NOMO-1 treated with dmso at 0.1 percent for 144 hours (cell line): Measurements from ENCODE around the gene HHATL.

Source experiments
- DNase-seq: peaks from one replicate; lab custom pipeline; 2025; ENCODE audit not compliant: unreplicated experiment; lab: John Stamatoyannopoulos, UW

Gene HHATL

DNA sequence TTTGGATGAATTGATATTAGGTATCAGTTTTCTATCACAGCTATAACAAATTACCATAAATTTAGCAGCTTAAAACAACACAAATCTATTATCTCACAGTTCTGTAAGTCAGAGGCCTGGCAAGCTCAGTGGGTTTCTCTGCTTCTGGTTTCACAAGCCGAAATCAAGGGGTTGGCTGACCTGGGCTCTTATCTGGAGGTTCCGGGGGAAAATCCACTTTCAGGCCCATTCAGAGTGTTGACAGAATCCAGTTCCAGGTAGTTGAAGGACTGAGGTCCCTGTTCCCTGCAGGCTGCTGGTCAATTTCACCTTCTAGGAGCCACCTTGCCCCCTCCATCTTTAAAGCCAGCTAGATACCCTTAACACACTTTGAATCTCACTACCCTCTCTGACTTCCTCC lies 11.1 kb upstream of the HHATL start:
- DNase-seq = no peak

DNA sequence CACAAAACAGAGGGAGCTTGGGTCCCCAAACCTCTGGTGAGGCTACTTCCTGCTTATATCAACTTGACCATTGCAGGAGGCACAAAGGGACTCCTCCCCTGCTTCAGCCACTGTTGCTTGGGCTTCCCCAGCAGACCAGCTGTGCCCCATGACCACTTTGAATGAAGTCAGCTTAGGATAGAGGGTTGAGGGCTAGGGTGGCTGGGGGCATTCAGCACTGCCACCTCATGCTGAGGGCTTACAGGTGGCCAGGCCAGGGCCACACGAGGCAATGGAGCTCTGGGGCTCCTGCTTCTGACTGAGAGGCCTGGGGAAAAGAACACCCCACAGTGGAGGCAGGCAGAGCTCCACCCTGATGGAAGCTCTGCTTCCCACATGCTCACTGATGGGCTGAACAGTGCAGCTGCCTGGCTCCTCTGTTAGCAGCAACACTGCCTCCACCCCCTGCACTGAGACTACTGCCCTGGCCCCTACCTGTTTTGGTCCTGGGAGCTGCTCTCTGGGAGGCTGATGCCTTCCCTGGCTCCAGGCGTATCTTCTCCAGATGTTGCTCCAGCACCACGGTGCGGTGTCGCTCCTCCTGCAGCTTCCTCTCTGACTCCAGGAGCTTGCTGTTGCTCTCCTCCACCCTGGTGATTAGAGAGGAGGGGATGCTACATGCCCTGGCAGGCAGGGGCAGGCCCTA lies 10.2 kb upstream of the HHATL start:
- DNase-seq = no peak

DNA sequence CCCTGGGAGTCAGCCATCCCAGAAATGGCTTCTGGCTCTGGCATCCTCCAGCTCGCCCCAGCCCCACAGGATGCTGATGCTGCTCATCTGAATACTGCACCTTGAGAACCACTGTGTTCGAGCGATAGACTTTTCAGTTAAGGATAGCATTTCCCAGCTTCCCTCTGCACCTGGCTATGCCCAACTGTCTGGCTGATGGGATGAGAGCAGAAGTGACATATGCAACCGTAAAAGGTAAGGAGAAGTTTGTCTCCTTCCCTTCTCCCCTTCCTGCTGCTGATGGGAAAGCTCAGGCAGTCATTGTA lies 9.7 kb upstream of the HHATL start:
- DNase-seq = no peak

DNA sequence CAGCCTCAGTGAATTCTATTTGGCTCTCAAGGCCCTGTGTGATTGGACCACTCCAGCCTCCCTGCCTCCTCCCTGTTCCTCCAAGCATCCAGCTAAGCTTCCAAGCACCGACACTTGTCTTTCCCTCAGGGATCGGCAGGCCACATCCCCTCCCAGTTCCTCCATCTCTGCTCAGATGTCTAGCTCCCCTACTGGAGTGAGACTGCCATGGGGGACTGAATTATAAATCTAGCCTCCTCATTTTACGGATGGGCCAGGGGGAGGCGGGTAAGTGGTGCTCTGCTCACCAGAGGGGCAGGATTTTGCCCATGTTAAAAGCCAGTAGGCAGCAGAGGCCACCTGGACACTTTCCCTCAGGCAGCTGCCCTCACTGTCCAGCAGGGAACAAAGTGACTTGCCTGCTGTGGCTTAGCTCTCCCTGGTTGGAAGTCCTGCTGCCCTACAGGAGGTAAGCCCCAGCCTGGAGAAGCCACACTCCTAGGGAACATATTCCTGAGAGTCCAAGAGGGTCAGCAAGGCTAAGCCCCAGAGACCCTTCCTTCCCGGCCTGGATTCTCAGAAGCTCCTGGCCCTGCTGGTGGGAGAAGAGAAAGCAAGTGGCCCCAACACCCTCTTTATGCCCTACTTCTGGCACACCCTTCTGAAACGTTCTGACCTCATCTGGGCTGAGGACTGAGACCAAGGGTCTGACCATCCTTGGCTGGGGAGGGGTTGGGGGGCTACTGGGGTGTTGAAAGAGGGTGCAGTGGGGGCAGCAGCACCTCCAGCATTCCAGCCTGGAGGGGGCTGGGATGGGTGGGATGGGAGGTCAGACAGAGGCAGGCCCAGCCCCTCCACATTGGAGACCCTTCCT lies 9.1 kb upstream of the HHATL start:
- DNase-seq = no peak

DNA sequence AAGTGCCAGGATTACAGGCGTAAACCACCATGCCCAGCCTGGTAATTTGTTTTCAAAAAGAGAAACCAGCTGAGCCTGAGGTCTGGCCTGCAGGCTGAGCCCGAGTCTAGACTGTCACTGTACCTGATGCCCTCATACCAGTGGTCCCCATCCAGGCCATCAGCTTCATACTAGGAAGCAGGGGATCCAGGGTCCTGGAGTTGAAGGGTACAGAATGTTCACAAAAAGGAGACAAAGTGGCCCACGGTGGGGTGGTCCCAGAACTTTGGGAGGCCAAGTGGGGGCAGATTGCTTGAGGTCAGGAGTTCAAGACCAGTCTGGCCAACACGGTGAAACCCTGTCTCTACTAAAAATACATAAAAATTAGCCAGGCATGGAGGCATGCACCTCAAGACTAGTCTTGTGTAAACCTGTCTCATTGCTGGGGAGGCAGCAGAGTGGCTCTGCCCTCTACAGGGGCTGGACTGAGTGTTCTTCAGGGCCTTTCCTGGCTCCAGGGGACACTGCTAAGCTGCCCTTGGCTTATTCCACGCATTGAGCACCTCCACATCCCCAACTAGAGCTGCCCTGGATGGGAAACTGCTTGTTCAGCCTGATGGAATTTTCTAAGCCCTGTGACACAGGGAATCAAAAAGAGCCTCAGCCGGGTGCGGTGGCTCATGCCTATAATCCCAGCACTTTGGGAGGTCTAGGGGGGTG lies 7.9 kb upstream of the HHATL start:
- DNase-seq = no peak

DNA sequence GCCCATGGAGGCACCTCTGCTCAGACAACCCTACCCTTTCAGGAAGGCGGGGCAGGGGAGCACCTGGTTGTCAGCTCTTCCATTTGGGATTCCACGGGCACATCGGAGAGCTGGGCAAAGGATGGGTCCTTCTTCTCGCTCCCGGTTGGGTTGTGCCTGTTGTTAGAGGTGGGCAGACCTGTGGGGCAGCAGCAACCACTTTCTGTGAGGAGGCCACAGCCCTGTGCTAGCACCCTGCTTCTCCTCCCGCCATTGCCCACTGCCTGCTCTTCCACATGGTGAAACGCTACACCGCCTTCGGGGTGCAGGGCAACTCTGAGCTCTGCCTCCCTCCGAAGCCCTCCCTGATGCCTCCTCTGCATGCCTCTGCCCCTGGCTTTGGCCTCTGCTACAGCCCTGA lies 7.0 kb upstream of the HHATL start:
- no peak for DNase-seq

DNA sequence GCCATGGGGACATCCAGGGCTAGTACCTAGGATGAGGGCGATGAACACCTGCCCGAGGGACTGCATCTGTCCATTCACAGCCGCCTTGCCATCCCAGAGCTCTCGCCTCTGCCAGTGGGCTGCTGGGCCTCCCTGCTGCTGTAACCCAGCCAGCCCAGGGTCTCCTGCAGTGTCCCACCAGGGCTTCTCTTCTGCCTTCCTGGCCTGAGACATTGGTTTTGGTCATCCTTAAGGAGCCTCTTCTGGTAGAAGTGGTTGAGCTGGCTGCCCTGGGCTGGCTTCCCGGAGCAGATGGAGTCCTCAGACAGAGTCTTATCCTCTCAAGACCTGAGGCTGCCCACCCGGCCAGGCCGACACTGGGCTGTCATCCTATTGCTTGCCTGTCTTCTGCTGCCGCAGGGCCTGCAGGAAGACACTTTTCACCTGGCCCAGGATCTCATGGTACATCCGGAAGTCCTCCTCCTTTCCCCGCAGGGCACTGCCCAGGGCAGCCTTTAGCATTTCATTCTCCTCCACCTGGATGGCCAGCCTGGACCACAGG lies 6.1 kb upstream of the HHATL start:
- DNase-seq = no peak

DNA sequence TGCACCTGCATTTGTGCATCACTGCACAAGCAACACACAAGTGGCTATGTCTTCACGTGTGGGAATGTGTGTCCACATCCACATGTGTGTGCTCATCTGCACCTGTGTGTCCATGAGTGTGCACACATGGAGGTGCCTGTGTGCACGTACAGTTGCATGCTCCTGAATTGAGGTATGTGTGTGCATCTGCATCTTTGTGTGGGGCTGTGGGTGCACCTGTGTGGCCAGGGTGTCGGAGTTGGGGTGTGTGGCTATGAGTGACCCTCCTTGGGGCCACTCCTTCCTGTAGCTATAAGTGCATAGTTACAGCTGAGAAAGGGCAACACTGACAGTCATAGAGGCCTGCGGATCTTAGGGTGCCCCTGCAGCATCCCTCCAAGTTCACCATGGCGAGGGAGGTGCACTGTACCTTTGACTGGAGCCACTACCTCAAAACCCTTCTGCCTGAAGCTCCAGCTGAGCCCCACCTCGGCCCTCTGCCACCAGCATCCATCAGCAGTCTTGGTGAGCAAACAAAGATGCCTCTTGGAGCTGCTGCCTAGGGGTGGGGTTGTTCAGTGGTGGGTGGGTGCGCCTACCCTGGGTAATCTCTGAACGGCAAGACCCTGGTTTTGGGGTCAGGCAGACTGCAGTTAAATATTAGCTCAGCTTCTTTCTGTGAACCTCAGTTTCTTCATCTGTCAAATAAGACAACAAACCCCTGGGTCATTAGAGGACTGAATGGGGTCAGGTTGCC lies 5.2 kb upstream of the HHATL start:
- DNase-seq = no peak

DNA sequence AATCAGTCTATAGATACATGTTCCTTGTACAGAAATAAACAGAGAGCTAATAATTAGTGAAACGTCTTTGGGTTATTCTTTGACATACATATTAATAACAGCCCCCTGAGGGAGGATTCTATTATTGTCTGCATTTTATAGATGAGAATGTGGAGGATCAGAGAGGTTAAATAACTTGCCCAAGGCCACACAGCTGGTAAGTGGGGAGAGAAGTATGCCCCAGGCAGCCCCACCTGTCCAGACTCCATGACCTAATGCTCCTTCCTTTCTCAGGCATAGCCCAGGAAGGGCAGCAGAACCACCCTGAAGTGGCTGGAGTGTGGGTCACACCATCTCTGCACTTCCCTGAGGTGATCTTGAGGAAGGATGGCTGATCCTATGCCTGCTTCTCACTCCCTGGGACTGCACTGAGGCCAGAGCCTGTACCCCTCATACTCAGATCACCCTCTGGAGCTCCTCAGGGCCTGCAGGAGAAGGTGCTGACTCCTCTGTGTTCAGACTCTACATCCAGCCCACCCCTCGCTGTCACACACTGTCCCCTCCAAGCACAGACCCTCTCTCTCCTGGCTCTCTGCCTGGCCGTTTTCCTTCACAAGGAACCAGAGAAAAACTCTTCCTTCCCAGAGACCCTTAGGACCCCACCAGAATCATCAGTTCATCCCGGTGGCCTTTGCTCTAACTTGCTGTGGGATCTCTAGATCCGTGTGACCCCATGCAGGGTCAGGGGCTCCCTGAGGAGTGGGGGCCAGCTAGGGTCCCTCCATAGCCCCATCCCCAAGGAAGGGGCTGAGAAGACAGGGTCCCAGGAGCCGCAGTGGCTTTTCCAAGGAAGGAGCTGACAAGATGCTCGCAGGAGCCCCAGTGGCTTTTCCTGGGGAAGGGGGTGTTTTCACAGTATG lies 4.4 kb upstream of the HHATL start:
- DNase-seq = no peak

DNA sequence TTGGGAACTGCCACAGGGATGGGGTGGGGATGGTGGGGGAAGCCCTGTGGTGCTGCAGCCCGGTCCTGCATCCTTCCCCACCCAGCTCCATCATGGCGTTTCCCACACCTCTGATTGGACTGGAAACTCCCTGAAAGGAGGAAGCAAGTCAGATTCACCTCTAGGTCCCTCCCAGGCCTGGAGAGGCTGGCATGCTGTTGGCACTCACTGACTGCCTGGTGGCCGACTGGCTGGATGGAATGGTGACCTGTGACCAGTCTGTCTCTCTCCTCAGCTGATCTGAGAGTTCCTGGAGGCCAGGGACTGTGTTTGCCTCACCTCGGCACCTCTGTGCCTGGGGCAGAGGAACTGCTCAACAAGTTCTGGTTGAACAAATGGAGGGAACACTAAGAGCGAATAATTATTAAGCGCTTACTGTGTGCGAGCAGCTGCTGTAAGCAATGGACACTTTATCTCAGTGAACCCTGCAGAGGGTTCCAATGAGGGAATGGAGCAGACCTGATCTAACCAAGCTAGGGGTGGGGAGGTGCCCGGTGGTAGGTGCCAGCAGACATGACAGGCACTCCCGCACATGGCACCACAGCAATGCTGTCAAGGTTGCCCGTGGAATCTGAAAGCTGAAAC lies 3.5 kb upstream of the HHATL start:
- DNase-seq = no peak

DNA sequence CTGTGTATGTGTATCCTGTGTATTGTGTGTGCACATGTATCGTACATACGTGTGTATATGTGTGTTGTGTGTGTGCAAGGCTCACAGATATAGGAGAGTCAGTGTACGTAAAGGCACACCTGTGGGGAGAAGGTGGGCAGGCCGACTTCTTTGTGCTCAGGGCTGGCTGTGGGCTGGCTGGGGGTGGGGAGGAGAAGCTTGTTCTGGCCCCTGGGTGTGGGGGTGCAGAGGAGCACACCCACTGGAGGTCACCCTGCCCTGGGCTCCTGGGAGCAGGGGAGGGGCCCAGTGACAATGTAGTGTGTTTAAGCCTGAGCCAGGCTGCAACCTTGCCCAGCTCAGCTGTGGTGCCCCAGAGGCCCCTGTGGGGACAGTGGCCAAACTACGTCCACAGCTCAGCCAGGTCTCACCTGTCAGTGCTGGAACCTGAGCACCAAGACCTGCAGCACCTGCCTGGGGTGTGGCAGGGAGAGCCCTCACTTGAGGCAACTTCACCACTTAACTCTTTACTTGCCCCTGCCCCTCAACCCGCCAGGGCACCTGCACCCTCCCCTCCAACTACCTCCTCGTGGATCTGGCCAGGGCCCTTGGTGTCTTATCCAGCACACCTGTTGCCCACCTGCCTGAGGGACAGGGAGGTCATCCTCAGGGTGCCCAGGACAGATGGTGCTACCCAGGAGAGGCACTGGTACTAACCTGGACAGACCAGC lies 2.6 kb upstream of the HHATL start:
- no peak for DNase-seq

DNA sequence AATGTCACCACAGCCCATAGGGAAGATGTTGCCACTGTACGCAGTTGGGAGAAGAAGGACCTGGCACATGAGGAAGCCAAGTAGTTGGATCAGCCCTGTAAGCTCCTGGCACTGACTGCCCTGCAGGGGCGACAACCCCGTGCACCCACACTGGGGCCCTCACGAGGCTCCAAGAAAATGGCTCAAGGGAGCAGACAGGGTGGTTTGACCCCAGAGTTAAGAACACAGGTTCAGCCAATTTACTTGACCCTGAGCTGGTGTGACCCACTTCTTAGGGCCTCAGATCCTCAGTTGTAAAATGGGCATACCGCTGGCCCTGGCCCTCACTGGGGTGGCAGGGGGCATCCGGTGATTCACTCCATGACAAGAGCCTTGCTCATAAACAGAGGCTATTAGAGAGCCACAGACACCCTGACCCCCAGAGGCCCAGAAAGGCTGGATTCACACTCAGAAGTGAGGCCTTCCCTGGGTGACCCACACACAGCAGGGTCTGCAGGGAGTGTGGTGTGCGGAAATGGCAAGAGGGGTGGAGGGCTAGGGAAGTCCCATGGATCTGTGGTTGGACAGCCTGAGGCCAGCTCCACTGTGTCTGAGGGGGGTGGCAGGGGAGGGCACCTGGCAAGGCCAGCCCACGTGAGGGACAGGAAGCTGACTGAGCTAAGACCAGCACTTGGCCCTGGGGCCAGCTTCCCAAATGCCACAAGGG lies 1.7 kb upstream of the HHATL start:
- DNase-seq = no peak

DNA sequence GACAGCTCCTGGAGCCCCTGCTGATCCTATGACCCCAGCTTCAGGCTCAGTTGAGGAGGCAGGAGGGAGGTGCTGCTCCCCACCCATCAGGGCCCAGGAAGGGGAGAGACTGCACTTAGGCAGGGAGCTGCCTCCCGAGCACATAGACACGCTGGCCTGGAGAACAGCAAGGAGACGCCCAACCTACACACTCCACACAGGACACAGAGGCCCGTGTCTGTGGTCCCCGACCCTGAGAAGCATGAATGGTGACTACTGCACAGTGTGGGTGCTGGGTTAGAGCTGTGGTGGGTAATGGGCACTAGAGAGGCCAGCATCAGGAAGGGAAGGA lies 1.1 kb upstream of the HHATL start:
- no peak for DNase-seq

DNA sequence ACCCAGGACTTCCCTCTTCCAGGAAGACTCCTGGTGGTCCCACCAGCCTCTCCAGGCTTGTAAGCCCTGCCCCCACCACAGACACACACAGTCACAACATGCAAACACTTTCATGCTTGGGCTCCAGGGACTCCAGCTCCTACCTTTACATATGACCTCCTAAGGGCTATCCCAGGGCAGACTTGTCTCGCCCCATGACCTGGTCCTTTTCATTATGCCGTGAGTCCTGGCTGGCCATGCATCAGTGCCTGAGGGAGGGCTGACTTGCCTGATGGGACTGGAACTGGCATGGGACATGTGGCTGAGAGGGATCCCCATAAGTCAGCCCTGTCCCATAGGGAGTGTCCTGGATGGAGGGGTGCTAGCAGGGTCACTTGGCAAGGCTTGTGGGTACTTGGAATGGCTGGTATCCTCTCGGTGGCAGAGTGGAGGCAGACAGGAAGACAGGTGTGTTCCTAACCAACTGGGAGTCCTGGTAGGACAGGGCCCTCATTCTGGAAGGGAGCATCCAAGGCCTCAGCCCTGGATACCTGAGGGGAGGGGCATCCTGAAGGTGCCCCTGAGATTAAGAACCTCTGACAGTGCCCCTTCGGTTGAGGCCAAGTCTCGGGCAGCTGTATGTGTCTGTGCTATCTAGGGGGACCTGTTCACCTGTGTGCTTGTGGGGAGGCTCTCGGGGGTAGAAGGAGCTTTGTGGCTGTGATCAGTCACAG lies 540 bp upstream of the HHATL start:
- no peak for DNase-seq

DNA sequence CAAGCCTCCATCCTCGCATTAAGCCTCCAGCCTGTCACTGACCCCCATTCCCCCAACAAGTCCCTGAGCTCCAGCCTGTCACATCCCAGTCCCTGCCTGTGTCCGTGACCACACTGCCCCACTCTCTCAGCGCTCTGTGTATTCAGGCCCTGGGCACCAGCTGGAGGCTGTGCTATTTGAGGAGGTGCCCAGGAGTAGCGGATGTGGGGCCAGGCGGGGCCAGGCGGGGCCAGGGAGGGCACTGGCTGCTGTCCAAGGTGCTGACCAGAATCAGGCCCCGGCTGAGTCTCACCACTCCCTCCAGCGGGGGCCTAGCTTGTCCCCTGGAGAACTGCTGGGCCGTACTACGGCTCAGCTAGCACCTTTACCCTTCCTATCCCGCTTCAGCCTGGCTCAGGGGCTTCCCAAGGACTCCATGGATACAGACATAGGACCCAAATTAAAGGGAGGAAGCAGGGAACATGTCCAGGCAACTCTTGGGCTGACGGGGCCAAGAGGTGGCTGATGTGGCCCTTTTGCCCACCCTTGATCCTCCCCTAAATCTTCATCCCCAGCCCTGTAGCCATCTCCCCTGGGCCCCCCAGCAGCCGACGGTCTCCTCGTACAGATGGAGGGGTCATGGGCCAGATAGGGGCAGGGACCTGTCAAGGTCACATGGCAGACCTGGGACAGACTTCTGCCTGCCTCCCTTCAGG lies 1.1 kb downstream of the HHATL start:
- peak; percentile 18 for DNase-seq

DNA sequence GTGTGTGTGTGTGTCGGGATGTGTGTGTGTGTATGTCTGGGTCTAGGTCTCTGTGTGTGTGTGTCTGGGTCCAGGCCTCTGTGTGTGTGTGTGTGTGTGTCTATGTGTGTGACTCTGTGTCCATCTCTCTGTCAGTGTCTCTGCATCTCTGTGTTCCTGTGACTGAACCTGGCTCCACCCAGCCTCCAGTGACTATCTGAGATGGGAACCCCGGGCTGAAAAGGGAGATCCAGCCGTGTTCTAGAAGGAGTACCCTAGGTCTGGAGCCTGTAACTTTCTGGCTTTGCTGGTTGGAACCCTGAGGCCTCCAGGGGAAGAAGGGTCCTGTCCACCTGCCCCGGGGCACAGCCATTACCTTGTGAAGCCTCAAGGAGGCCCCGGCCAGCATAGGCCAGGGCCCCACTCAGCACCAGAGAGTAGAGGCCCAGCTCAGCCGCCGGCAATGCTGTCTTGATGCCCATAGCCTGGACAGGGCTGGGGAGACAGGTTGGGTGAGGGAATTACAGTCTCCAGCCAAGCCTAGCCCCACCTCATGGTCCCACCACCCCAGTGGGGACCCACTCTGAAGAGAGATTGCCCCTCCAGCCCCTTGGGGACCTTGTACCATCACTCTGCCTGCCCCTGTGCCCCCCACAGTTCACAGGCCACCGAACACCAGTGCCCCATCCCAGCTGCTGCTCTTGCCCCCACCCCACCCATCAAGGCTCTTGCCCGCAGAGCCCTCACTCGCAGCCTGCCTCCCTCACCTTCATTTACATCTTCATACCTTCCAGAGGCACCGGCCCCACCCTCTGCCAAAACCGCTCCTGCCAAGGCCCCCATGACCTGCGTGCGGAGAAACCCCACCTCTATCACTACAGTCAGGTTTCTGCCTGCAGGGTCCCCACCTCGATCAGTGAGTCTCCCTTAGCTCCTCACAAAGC lies 2.0 kb downstream of the HHATL start:
- no peak for DNase-seq
